PFSK-1 (cell line): ENCODE results near the gene SLC16A6.

ENCODE experiments used
- FOXP2 ChIP-seq: optimal IDR thresholded peaks from 2 replicates; pipeline ENCODE3; 2011; ENCODE audit warnings: borderline replicate concordance, control low read depth, inconsistent platforms; ENCODE audit not compliant: insufficient read depth; ENCODE audit errors: extremely low read length, extremely low read depth
- POLR2AphosphoS5 ChIP-seq: IDR thresholded peaks from 2 replicates; pipeline ENCODE4 v1.6.1; 2012; ENCODE audit warnings: low read depth, mild to moderate bottlenecking, control low read depth, low read length, moderate library complexity
- REST ChIP-seq, 2 experiments: IDR thresholded peaks; 2 replicates each; pipeline versions ENCODE4 v1.6.1 to v1.8.0; 2011 to 2012; ENCODE audit warnings: low read depth in 2 of 2, low read length in 2 of 2, control low read depth in 1 of 2, inconsistent platforms in 1 of 2, mild to moderate bottlenecking in 1 of 2, moderate library complexity in 1 of 2; ENCODE audit not compliant: insufficient read depth in 1 of 2
- SIN3A ChIP-seq: IDR thresholded peaks from 2 replicates; pipeline ENCODE4 v1.6.1; 2012; ENCODE audit warnings: mild to moderate bottlenecking, low read length, moderate library complexity, borderline replicate concordance; ENCODE audit not compliant: insufficient read depth
- TAF1 ChIP-seq: IDR thresholded peaks from 2 replicates; pipeline ENCODE4 v1.6.1; 2012; ENCODE audit warnings: low read length, control low read depth, borderline replicate concordance; ENCODE audit not compliant: insufficient read depth

SLC16A6 gene

GRCh38 chr17:68320311-68320865 lies 29.5 kb upstream of the SLC16A6 start:
- TF ChIP-seq FOXP2 (no peak), SIN3A (no peak), REST (IDR thresholded peaks at IDR 0.05; ENCODE audit: insufficient read depth in 1 of 2, low read depth in 2 of 2, low read length in 2 of 2) (peak; percentile 61 to 80; a peak in 3 of 4 replicates), POLR2AphosphoS5 (no peak), TAF1 (no peak)

DNA sequence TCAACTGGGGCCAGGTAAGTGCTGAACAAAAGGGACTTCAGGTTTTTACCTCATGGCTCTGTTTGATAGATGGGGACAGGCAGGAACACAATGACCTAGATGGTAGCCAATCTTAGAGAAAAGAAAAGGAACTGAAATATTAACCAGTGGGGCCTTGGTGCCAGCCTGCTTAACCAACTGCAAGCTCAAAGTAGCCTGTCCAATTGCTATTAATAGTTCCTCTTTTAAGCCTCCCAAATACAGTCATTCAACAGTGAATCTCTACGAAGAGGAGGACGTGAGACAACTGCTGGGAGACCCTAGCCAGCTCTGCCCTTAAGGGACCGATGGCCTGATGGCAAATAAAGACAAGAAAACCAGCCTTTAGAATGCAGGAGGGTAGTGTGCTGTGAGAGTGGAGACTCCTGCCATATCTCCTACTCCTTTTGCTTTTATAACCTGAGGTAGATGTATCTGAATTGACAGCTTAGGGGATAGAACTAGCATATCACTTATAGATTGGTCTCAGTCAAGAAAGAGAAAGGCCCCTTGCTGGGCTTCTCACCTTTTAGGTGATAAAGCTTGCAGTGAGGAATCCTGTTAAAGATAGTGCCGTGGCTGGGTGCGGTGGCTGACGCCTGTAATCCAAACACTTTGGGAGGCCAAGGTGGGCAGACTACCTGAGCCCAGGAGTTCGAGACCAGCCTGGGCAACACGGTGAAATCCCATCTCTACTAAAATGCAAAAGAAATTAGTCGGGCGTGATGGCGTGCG lies 28.7 kb upstream of the SLC16A6 start:
- TF ChIP-seq POLR2AphosphoS5, result no peak
- TF ChIP-seq REST (IDR thresholded peaks at IDR 0.05; ENCODE audit: insufficient read depth in 1 of 2, low read depth in 2 of 2, low read length in 2 of 2), result no peak
- no peak for TF ChIP-seq SIN3A
- no peak for TF ChIP-seq TAF1
- no peak for TF ChIP-seq FOXP2

DNA sequence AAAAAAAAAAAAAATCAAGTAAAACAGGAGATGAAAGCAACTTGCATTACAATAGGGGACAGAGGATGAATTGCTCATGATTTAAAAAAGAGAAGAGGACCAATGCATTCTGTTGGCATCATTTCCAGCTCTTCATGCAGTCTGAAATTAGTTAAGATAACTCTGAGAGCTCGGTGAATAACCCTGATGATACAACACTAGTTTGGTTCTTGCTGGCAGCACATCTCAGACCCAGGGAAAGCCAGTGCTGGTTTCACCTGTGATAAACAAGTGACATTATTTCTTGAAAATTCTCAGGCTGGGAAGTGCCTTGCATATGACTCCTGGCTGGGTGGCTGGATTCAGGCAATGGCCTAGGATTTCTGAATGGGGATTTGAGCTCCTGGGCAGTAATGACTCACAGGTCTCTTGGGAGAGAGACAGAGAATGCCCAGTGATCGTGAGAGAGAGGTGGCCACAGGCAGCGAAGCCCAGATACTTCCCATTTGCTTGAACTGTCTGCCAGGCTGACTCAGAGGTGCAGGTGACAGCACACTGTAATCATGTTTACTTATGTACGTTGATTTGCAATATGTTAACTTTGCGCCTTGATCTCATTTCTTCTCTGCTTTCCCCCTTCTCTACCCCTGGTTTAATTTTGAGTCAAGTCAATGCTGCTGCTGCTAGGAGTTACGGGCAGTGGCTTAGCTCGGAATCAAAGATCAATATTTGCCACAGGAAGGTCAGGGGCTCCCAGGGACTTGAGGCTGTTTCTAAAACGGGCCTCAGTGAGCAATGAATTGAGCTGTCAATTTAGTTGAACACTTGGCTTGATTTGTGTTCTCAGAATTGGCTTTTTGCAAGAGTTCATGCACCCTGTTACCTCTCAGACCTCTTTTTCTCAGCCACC lies 27.4 kb upstream of the SLC16A6 start:
- TF ChIP-seq FOXP2 (no peak), TAF1 (no peak), SIN3A (no peak), REST (IDR thresholded peaks at IDR 0.05; ENCODE audit: insufficient read depth in 1 of 2, low read depth in 2 of 2, low read length in 2 of 2) (no peak), POLR2AphosphoS5 (no peak)

DNA sequence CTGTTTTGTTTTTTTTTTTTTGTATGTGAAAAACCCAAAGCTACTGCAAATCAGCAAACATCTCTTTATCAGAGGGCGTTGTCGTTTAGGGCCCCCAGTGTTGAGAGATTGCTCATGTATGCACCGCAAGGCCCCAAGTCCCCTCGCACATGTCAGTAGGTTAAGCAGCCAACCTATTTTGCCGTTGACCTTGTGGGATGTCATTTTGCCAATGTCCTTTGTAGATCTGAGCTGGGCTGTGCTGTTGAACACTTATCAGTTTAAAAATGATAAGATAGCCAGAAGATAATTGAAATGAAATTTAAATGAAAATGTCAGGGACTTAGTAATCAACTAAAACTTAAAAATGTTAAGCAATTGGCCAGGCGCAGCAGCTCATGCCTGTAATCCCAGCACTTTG lies 26.5 kb upstream of the SLC16A6 start:
- TF ChIP-seq REST (IDR thresholded peaks at IDR 0.05; ENCODE audit: insufficient read depth in 1 of 2, low read depth in 2 of 2, low read length in 2 of 2), result no peak
- no peak for TF ChIP-seq SIN3A
- no peak for TF ChIP-seq TAF1
